Measurements from ENCODE around the gene BRPF1.

The BRPF1 gene

GRCh38 chr3:9731206-9732079 is at the start of gene BRPF1:
TSS of gene BRPF1 (plus strand) at chr3:9731735. CDS start at chr3:9734141, 2,406 bp downstream.
- peak; percentile 98 to 99 for DNase-seq

GRCh38 chr3:9682096-9682495 is 49.4 kb upstream of the BRPF1 start:
- no peak for DNase-seq

- no peak for DNase-seq
These were observed 48.1 kb upstream of the BRPF1 start for GRCh38 chr3:9683426-9683825.

GRCh38 chr3:9685216-9686049 is 46.1 kb upstream of the BRPF1 start:
- DNase-seq = no peak

GRCh38 chr3:9686050-9686550 is 45.4 kb upstream of the BRPF1 start:
- no peak for DNase-seq

- DNase-seq = no peak
These were observed 44.8 kb upstream of the BRPF1 start for GRCh38 chr3:9686703-9687102.

- no peak for DNase-seq
These were observed 44.0 kb upstream of the BRPF1 start for GRCh38 chr3:9687514-9687913.

GRCh38 chr3:9688961-9689360 is 42.6 kb upstream of the BRPF1 start:
- no peak for DNase-seq

GRCh38 chr3:9689757-9690156 is 41.8 kb upstream of the BRPF1 start:
- DNase-seq = no peak

GRCh38 chr3:9690451-9691450 is 40.8 kb upstream of the BRPF1 start:
- no peak for DNase-seq

- DNase-seq = no peak
These were observed 39.9 kb upstream of the BRPF1 start for GRCh38 chr3:9691636-9692035.

- DNase-seq = no peak
These were observed 39.1 kb upstream of the BRPF1 start for GRCh38 chr3:9692416-9692815.

- no peak for DNase-seq
These were observed 36.2 kb upstream of the BRPF1 start for GRCh38 chr3:9695345-9695744.

- DNase-seq = no peak
These were observed 35.8 kb upstream of the BRPF1 start for GRCh38 chr3:9695746-9696145.

GRCh38 chr3:9696480-9697220 is 34.9 kb upstream of the BRPF1 start:
- DNase-seq = no peak

GRCh38 chr3:9697892-9698291 is 33.6 kb upstream of the BRPF1 start:
- no peak for DNase-seq

- no peak for DNase-seq
These were observed 33.2 kb upstream of the BRPF1 start for GRCh38 chr3:9698293-9698692.

GRCh38 chr3:9700536-9700935 is 31.0 kb upstream of the BRPF1 start:
- DNase-seq = no peak

GRCh38 chr3:9701006-9701405 is 30.5 kb upstream of the BRPF1 start:
- no peak for DNase-seq

- no peak for DNase-seq
These were observed 29.8 kb upstream of the BRPF1 start for GRCh38 chr3:9701711-9702110.

GRCh38 chr3:9703240-9703639 is 28.3 kb upstream of the BRPF1 start:
- DNase-seq = no peak

Data from SW 1271 (cell line).